GM21528 (cell line): ENCODE data around the gene TMC1.
"Not testable (repeated sequence)": the region's sequence is repeated elsewhere in the genome, so short reads cannot be mapped to it uniquely, and the experiment has no call there.

Experiments used
- ATAC-seq: cut with Tn5 transposase; IDR thresholded peaks from one replicate; pipeline ENCODE4 v1.9.1; 2021; ENCODE audit warnings: mild to moderate bottlenecking, moderate library complexity; ENCODE audit not compliant: unreplicated experiment, low FRiP score

The TMC1 gene

GRCh38 chr9:72524820-72525540 lies 3.6 kb downstream of the TMC1 start:
- no peak for ATAC-seq

- peak; percentile 84 for ATAC-seq
Observed at GRCh38 chr9:72526901-72527800, 5.7 kb downstream of the TMC1 start.

GRCh38 chr9:72527801-72528195 lies 6.4 kb downstream of the TMC1 start:
- no peak for ATAC-seq

DNA sequence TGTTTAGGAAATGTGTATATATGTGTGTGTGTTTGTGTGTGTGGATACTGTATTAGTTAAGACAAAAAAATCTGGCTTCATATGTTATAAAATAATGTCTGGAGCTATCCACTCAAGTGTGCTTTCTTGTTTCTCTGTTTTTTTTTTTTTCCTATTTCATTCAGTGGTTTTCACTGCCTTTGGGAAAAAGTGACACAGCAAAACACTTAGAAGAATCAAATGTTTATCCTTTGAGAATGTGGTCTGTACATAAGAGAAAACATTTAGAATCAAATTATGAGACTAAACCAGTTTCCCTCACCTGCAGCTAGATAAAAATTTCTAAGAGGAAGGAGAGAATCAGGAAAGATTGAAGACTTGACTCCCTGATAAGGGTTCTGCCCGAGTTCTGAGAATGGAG lies 8.1 kb downstream of the TMC1 start:
- ATAC-seq, result no peak

- ATAC-seq, result no peak
Observed at GRCh38 chr9:72533322-72533721, 11.9 kb downstream of the TMC1 start.

DNA sequence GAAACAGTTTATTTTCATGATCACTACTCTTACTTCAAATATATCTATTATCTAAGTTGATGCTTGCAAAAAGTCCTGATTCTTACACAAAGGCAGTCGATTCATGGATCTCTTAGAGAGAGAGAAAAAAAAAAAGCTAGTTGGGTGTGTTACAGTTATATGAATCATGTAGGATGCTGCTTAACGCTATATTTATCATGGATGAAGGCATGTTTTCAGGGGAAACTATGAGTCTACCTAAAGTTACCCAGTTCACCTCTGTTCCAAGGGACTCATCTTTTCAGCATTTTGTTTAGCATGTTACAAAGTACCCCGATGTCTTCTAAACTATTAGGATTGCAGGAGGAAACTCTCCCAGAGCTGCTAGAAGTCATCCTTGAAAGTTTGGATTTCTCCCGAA lies 13.5 kb downstream of the TMC1 start:
- no peak for ATAC-seq

DNA sequence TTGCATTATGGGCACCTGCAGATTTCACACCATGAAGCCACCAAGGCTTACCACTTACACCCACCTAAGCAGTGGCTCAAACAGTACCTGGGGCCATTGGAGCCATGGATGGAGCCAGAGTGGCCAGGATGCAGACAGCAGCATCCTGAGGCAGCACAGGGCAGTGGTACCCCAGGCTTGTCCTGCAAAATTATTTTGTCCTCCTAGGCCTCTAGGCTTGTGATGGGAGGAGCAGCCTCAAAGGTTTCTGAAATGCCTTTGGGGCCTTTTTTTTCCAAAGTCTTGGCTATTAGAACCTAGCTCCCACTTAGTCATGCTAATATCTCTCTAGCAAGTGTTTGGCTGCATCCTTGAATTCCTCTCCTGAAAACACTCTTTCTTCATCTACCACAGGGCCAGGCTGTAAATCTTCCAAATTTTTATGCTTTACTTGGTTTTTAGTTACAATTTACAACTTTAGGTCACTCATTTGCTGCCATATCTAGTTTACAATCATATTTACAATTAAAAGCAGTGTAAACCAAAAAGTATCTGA lies 15.7 kb downstream of the TMC1 start:
- no peak for ATAC-seq

DNA sequence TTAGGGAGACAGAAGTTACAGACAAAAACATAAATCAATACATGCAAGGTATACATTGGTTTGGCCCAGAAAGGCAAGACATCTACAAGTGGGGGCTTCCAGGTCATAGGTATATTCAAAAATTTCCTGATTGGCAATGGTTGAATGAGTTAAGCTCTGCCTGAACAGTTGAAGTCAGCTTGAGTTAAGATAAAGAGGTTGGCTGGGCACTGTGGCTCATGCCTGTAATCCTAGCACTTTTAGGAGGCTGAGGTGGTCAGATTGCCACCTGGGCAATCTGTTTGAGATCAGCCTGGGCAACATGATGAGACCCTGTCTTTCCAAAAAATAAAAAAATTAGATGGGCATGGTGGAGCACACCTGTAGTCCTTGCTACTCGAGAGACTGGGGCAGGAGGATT lies 16.3 kb downstream of the TMC1 start:
- ATAC-seq, result no peak

GRCh38 chr9:72538921-72539702 lies 17.7 kb downstream of the TMC1 start:
- no peak for ATAC-seq

DNA sequence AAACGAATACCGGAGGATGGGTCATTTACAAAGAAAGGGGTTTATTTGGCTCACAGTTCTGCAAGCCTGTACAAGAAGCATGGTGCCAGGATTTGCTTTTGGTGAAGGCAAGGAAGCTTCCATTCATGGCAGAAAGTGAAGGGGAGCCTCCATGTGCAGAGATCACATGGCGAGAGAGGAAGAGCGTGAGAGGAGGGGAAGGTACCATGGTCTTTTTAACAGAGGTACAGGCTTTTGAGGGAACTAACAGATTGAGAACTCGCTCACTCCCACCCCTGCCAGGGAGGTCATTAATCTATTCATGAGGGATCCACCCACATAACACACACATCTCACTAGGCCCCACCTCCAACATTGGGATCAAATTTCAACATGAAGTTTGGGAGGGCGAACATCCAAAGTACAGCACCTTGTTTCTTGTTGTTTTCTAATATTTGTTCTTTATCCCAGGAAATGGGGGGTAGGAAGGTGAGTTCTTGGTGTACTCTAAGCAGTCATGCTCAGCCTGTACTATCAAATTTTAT lies 18.5 kb downstream of the TMC1 start:
- ATAC-seq, result no peak

- ATAC-seq, result no peak
Observed at GRCh38 chr9:72540348-72540873, 19.0 kb downstream of the TMC1 start.

GRCh38 chr9:72542537-72542833 lies 21.1 kb downstream of the TMC1 start:
- not testable (repeated sequence) for ATAC-seq

DNA sequence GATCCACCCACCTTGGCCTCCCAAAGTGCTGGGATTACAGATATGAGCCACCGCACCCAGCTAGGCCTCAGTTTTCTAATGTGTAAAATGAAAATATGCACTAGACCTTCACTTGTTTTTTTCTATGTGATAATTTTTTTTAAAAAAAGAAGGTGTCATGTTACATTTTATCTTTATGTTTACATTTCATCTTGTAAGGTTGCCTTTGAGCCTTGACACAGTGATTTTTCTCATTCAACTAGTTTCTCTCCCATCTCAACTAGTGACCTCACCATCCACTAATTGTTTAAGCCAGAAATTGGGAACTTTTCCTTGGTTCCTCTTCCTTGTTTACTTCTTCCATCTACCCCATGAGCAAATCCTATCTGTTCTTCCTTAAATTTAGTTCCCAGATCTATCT lies 21.5 kb downstream of the TMC1 start:
- ATAC-seq, result no peak

DNA sequence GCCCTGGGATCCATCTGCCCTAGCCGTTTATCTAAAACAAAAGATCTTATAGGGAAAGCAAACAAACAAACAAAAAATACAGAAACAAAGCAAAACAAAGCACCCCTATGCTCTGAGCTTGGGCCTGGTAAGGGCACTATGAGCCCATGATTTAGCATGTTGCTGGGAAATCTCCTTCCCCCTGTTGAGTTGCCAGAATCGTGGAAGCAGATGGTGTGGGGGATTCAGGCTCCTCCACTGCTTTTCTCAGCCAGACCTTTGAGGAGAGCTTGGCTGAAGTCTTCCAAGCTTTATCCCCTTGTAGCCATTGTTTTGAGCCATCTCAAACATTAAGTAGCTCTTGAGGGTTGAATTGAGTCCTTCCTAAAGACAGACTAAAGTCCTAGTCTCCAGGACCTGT lies 29.9 kb downstream of the TMC1 start:
- no peak for ATAC-seq

DNA sequence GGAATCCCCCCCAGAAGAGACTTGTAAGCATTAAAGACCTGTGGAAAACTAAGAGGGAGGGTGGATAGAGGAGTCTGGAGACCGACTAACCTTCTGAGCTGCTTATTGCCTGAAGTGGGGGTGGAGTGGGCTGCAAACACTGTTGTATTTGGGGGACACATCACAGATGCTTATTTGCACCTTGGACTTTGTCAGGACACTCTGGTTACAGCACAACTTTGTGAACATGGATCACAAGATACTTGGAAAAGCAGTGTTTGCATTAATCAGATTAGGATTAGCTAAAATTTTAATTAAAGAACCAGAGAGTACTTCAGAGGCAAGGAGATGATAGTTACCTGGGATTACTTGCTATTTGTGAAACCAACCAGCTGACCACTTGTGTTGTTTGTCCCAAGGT lies 30.9 kb downstream of the TMC1 start:
- ATAC-seq, result no peak

- ATAC-seq, result no peak
Observed at GRCh38 chr9:72554221-72554641, 32.8 kb downstream of the TMC1 start.

- ATAC-seq, result no peak
Observed at GRCh38 chr9:72557549-72557948, 36.1 kb downstream of the TMC1 start.

DNA sequence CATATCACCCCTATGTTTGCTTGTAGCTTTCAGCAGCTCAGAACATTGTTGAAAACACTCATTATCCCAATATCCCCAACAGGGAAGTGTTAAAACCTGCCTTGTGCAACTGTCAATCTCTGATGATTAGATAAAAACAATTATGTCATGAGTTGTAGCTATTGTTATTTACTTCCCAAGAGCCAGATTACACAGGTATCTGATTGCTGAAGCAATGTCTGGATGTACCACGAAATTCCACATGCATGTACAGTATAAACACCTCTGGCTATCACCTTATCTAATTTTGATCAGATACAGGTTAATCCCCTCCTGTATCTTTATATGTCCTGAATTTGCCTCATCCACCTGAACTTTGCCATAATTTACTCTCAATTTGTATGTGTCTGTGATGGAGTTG lies 38.7 kb downstream of the TMC1 start:
- no peak for ATAC-seq

DNA sequence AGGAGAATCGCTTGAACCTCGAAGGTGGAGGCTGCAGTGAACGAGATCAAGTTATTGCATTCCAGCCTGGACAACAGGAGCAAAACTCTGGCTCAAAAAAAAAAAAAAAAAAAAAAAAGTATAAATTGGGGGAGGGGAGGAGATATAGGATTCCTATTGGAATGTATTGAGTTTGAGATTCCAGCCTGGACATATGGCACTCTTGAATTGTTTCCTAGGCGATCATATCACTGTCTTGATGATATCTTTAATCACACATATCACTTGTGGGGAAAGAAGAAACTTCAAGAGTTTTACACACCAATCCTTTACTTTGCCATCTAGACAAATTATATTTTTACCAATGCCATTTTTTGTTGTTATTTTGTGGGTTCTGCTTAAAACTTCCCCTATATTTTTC lies 42.4 kb downstream of the TMC1 start:
- ATAC-seq, result no peak

DNA sequence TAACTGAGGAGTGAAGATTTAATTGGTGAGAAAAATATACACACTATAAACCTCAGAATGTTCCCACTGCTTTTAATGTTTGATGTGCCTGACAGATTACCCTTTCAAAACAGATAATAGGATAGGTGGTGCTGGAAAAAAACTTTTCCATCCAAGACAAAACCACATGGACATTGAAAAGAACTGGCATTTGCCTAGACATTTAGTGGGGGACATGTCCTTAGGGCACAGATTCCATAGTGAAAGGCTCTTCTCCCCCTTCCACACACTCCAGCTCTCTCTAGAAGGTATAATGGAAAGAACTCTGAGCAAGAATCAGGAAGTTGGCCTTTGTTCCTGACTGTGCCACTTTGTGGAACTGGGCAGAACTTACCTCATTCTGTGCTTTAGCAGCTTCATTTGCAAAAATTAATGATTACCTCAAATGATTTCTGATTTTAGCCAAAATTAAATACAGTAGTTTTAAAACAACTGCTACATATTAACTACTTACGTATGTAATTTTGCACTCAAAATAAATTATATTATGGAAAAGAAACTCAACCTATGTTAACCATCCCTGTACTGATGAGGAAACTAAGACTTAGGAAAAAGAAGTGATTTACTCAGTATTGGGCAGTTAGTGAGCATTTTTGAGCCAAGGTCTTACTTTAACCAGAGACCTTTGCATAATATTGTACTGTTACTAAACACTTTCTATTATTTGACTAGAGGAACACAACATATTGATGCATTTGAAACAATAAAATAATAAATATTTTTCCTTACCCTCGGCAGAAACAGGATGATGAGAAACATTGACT lies 43.3 kb downstream of the TMC1 start:
- no peak for ATAC-seq
